Parathyroid adenoma (tissue), 2 donors: ENCODE measurements around the gene BMPR2.

Source experiments
- H2AFZ ChIP-seq: fragments of 300-600 bp; sonication (generic); one replicate; pipeline ENCODE4 v1.7.0; 2017; ENCODE audit warnings: antibody characterized with exemption, mild to moderate bottlenecking
- H3K27ac ChIP-seq: fragments of 300-600 bp; sonication (generic); one replicate; pipeline ENCODE4 v1.7.0; 2017
- H3K27me3 ChIP-seq: fragments of 300-600 bp; sonication (generic); one replicate; pipeline ENCODE4 v1.7.0; 2017; ENCODE audit warnings: low read length; ENCODE audit not compliant: control insufficient read depth, insufficient read depth
- H3K36me3 ChIP-seq: fragments of 300-600 bp; sonication (generic); one replicate; pipeline ENCODE4 v1.7.0; 2017; ENCODE audit warnings: low read length; ENCODE audit not compliant: control insufficient read depth, insufficient read depth
- H3K4me1 ChIP-seq: fragments of 300-600 bp; sonication (generic); one replicate; pipeline ENCODE4 v1.7.0; 2017; ENCODE audit warnings: control low read depth
- H3K4me2 ChIP-seq: fragments of 300-600 bp; sonication (generic); one replicate; pipeline ENCODE4 v1.7.0; 2017; ENCODE audit warnings: low read length
- H3K4me3 ChIP-seq: fragments of 300-600 bp; sonication (generic); one replicate; pipeline ENCODE4 v1.7.0; 2017; ENCODE audit warnings: low read depth, low read length
- H3K79me2 ChIP-seq: fragments of 300-600 bp; sonication (generic); one replicate; pipeline ENCODE4 v1.7.0; 2017; ENCODE audit warnings: control low read depth
- H3K9ac ChIP-seq: fragments of 300-600 bp; sonication (generic); one replicate; pipeline ENCODE4 v1.7.0; 2017; ENCODE audit warnings: mild to moderate bottlenecking
- H3K9me3 ChIP-seq: fragments of 300-600 bp; sonication (generic); one replicate; pipeline ENCODE4 v1.7.0; 2017; ENCODE audit warnings: low read length; ENCODE audit not compliant: control insufficient read depth
- TF ChIP-seq, protein P1 (sequence below): fragments of 300-600 bp; sonication (generic); IDR thresholded peaks from one replicate; pipeline ENCODE4 v1.7.0; 2017; ENCODE audit warnings: antibody characterized with exemption, mild to moderate bottlenecking
- donor health status: primary hyperparathyroidism.

The BMPR2 gene

DNA sequence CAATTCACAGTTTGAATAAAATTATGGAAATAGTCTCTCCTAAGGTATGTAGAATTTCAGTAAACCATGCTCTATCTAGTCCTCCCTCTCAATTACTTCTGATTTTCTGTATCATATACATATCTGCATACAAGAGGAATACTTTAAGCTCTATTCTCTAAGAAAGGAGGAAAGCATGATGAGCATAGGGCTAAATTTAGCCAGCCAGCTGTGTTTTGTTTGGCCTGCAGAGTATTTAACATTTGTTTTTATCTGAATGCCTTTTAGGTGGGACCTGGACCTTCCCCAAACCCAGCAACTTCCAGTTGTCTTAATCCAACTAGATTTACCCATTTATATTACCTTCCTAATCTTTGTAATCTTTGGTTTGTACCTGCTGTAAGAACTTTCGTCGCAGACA lies 216.4 kb downstream of the BMPR2 start:
- H3K36me3 ChIP-seq, result no peaks in the 10 kb centered on the region
- TF ChIP-seq, protein P1, sequence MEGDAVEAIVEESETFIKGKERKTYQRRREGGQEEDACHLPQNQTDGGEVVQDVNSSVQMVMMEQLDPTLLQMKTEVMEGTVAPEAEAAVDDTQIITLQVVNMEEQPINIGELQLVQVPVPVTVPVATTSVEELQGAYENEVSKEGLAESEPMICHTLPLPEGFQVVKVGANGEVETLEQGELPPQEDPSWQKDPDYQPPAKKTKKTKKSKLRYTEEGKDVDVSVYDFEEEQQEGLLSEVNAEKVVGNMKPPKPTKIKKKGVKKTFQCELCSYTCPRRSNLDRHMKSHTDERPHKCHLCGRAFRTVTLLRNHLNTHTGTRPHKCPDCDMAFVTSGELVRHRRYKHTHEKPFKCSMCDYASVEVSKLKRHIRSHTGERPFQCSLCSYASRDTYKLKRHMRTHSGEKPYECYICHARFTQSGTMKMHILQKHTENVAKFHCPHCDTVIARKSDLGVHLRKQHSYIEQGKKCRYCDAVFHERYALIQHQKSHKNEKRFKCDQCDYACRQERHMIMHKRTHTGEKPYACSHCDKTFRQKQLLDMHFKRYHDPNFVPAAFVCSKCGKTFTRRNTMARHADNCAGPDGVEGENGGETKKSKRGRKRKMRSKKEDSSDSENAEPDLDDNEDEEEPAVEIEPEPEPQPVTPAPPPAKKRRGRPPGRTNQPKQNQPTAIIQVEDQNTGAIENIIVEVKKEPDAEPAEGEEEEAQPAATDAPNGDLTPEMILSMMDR, result no peak
- H3K9ac ChIP-seq, result no peak overlapping the region
- peaks cover 3% of the 10 kb centered on the region for H3K4me1 ChIP-seq
- no peak overlapping the region for H2AFZ ChIP-seq
- no peaks in the 10 kb centered on the region for H3K9me3 ChIP-seq
- no peak overlapping the region for H3K4me3 ChIP-seq
- H3K4me2 ChIP-seq, result no peak overlapping the region
- H3K27me3 ChIP-seq, result no peaks in the 10 kb centered on the region
- no peak overlapping the region for H3K27ac ChIP-seq
- no peaks in the 10 kb centered on the region for H3K79me2 ChIP-seq

DNA sequence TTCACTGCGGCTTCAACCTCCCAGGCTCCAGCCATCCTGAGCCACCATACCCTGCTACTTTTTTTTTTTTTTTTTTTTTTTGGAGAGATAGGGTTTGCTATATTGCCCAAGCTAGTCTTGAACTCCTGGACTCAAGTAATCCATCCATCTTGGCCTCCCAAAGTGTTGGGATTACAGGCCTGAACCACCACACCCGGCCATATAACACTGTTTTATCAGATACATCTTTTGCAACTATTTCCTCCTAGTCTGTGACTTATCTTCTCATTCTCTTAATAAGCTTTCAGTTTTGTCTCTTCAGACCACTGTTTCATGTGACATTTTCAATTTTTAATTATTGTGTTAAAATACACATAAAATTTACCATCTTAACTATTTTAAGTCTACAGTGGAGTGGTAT lies 223.0 kb downstream of the BMPR2 start:
- H3K4me2 ChIP-seq, result no peak overlapping the region

DNA sequence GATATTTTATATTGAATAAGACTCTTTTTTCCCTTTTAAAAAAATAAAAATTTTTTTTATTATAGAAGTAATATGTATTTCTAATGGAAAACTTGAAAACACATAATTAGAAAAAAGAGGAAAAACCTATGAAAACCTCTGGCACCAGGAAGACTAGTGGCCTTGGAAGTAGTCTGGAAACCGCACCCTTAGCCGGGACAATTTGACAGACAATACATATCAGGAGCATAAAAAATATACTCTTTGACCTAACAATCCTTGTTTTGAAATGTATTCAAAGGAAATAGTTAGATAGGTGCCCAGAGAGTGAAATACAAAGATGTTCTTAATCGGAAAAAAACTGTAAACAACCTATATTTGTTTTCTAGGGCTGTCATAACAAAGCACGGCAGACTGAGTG lies 223.8 kb downstream of the BMPR2 start:
- no peaks in the 10 kb centered on the region for H3K27me3 ChIP-seq
- no peak overlapping the region for H3K4me3 ChIP-seq
- TF ChIP-seq, protein P1, result no peak
- H3K9ac ChIP-seq, result no peak overlapping the region
- no peak overlapping the region for H3K27ac ChIP-seq
- no peaks in the 10 kb centered on the region for H3K4me1 ChIP-seq
- H3K4me2 ChIP-seq, result no peak overlapping the region
- H3K9me3 ChIP-seq, result no peaks in the 10 kb centered on the region
- no peaks in the 10 kb centered on the region for H3K36me3 ChIP-seq
- no peaks in the 10 kb centered on the region for H3K79me2 ChIP-seq
- no peak overlapping the region for H2AFZ ChIP-seq

More for the DNA sequence above, 223.0 kb downstream of the BMPR2 start:
- TF ChIP-seq, protein P1, result no peak
- no peaks in the 10 kb centered on the region for H3K27me3 ChIP-seq
- H3K79me2 ChIP-seq, result no peaks in the 10 kb centered on the region
- H3K4me3 ChIP-seq, result no peak overlapping the region
- no peaks in the 10 kb centered on the region for H3K9me3 ChIP-seq
- no peaks in the 10 kb centered on the region for H3K4me1 ChIP-seq
- H2AFZ ChIP-seq, result no peak overlapping the region
- no peak overlapping the region for H3K27ac ChIP-seq
- H3K9ac ChIP-seq, result no peak overlapping the region
- no peaks in the 10 kb centered on the region for H3K36me3 ChIP-seq

DNA sequence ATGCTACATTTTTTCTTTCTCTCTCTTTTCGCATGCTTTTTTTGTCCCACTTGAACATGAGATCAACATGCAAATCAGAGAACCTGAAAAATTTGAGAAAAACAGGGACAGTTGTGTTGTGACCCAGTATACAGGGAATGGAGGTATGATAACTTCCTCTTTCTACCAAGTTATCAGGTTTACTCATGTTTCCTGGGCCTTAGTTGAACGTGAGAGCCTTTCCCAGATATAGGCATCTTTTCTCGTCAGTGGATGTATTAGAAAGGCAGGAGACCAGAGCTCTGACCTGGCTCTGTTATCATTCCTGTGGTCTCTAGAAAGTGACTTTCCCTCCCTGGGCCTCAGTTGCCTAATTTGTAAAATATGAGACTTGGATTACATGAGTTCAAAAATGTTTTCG lies 228.6 kb downstream of the BMPR2 start:
- no peak overlapping the region for H3K9ac ChIP-seq
- no peaks in the 10 kb centered on the region for H3K4me1 ChIP-seq
- H3K27ac ChIP-seq, result no peak overlapping the region
- no peaks in the 10 kb centered on the region for H3K9me3 ChIP-seq
- H3K27me3 ChIP-seq, result no peaks in the 10 kb centered on the region
- H3K36me3 ChIP-seq, result no peaks in the 10 kb centered on the region
- no peak overlapping the region for H3K4me3 ChIP-seq
- H3K4me2 ChIP-seq, result no peak overlapping the region
- TF ChIP-seq, protein P1, result no peak
- no peaks in the 10 kb centered on the region for H3K79me2 ChIP-seq
- no peak overlapping the region for H2AFZ ChIP-seq

DNA sequence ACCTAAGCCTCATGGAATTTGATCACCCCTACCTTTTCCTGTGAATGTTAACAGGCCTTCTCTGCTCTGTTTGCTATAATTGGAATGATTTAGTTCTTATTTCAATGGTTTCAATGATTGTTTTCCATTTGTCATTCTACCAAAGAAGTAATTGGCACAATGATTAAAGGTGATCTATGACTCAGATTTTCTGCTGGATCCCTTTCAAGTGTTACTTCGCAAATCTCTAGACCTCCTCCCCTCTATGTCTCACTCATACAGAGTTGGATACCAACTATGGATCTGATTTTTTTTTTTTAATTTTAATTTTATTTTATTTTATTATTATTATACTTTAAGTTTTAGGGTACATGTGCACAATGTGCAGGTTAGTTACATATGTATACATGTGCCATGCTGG lies 229.0 kb downstream of the BMPR2 start:
- Histone ChIP-seq H3K79me2 (no peaks in the 10 kb centered on the region), H3K4me3 (no peak overlapping the region), H3K9me3 (no peaks in the 10 kb centered on the region), H3K27me3 (no peaks in the 10 kb centered on the region), H3K4me2 (no peak overlapping the region), H3K4me1 (no peaks in the 10 kb centered on the region), H2AFZ (no peak overlapping the region), H3K27ac (no peak overlapping the region), H3K9ac (no peak overlapping the region), H3K36me3 (no peaks in the 10 kb centered on the region)
- TF ChIP-seq, protein P1, result no peak
